ENCODE measurements around the gene DAB2IP. TPM values are rescaled to one million over a fixed set of nuclear protein-coding genes. Genes with fewer than 3 reads are reported as not detected.
"Not testable (repeated sequence)": the region's sequence is repeated elsewhere in the genome, so short reads cannot be mapped to it uniquely, and the experiment has no call there.

The DAB2IP gene
- total RNA-seq, 1 donor from 2014 or later: 24.3 TPM

GRCh38 chr9:121729769-121730562 lies 78.5 kb downstream of the DAB2IP start:
- DNase-seq: no peak

- DNase-seq: no peak
Observed at GRCh38 chr9:121731090-121731489, 79.7 kb downstream of the DAB2IP start.

- DNase-seq: no peak
Observed at GRCh38 chr9:121731919-121732318, 80.5 kb downstream of the DAB2IP start.

DNA sequence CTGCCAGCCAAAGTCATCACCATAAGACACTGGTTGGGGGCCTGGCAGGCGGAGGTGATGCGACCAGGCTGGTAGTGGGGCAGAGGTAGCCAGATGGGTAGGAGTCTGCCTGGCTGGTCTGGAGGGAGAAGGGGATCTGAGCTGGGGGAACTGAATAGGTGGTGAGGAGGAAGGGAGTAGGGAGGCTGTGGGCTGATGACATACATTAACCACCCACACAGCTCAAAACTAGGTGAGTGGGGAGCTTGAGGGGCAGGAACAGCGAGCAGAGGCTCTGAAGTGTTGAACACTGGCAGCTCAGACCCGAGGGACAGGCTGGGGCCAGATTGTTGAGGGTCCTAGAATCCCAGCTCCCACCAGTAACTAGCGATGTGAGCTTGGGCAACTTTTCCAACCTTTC lies 81.0 kb downstream of the DAB2IP start:
- no peak for DNase-seq

DNA sequence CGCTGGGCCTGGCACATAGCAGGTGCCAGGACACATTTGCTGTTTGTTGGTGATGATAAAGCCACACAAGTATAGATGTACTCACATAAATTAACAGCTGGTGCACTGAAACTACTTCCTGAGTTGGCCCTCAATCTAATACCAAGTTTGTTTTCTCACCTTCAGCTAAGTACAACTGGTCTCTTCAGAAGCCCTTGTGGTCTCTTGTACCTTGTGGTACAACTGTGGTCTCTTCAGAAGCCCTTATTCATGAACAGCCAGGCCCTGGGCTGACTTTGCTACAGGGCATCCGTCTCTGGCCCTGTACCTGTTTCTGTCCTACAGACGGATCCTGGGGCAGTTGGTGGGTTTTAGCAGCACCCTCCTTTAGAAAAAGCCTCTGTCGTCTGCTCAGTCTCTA lies 81.5 kb downstream of the DAB2IP start:
- DNase-seq: no peak

DNA sequence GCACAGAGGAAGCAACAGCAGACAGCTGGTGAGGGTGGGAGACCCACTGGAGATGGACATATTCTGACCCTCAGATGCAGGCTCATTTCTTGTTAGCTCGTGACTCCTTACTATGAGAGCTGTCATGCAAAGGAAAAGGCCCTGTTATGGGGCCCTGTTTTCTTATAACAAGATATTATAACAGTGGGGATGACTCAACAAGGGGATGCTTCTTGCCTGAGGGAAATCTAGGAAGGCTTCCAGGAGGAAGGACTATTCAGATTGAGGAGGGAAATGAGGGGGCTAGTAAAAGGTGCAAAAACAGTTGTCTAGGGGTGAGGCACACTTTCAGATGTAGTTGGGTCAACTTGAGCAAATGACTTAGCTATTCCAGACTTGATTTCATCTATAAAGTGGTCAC lies 83.0 kb downstream of the DAB2IP start:
- no peak for DNase-seq

DNA sequence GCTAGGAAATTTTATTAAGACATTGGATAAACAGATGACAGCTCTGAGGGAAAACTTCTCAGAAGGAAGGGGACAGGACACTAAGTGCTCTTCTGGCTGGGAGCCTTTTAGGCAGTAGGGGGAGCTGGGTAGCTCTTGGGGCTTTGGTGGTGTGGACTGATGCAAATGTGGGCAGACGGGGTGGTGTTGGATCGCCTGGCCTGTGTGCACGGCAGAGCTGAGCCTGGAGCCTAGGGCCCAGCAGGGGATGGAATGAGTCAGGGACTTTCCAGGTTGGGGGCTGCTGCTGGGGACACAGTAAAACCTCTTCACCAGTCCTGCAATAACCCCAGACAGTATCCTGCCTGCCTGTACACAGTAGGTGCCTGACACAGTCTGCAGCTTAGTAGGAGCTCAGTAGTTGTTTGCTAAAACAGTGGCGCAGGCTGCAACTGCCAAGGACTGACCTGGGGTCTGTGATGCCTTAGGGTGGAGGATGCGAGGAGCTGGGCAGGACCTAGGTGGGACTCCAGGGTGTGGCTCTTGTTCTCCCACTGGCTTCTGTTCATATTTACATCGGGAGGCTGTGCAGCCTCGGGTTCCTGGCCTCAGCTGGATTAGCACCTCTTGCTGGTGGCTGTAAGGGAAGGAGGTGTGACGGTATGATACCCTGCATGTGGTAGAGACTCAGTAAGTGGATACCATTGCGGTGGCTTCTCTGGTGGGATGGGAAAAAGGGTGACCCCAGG lies 83.8 kb downstream of the DAB2IP start:
- DNase-seq: peak; percentile 70

DNA sequence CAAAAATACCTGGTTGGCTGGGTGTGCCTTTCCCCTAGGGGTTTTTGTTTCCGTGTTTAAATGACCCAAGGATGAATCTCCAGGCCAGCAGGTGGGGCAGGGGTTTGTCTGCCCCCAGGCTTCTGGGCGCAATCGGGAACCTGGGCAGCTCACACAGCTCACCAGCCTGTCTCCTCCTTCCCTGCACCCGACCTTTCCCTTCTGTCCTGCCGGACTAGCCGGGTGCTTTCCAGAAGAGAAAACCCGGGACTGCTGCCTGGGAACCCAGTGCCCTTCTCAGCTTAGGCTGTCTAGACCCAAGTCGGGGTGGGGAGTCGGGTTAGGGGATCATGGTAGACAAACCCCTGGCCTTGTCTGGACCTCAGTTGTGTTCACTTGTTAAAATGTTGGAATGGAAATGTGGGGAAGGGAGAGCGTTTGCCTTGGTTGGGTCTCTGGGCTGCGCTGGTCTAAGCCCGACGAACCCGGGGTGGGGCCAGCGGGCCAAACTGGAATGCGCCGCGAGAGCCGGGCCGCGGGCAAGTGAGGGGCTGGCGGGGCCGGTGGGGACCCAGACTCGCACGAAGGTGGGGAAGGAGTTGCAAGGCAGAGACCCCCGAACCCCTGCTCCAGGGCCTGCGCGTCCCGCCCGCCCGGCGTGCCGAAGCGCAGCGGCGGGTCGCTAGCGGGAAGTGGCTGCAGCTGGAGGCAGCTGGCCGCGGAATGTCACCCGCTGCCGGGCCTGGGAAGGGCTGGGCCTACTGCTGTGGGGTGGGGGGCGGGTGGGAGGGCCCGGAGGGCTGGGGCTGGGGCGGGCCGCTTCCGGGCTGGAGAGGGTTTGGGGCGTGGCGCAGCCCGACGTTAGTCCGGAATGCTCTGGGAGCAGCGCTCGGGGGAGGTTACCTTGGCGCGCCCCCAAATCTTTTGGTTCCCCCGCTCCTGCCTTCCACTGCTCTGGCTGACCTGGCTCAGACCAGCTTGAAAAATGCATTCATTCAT lies 84.6 kb downstream of the DAB2IP start:
- peak; percentile 29 for DNase-seq

DNA sequence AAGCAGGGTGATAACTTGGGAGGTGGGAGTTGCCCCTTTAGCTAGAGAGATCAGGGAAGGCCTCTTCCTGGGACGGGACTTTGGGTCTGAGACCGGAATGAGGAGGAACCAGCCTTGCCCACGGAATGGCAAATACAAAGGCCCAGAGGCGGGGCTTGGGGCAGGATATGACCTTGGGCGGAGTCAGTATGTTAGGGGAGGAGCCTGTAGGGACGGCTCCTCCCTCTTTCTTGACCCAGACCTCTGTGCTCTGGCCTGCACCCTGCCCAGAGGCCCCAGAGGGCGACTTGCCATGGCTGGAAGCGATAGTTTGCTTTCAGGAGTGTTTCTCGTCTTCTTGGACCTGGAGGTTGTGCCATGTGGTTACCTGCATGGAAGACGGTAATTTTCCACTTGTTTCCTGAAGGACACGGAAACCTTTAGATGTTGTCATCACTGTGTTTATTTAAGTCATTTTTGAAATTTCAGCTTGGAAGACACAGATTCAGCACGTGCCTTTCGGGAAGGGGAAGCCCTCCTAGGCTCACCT lies 85.6 kb downstream of the DAB2IP start:
- peak; percentile 25 for DNase-seq

GRCh38 chr9:121737481-121737931 lies 86.1 kb downstream of the DAB2IP start:
- DNase-seq: no peak

DNA sequence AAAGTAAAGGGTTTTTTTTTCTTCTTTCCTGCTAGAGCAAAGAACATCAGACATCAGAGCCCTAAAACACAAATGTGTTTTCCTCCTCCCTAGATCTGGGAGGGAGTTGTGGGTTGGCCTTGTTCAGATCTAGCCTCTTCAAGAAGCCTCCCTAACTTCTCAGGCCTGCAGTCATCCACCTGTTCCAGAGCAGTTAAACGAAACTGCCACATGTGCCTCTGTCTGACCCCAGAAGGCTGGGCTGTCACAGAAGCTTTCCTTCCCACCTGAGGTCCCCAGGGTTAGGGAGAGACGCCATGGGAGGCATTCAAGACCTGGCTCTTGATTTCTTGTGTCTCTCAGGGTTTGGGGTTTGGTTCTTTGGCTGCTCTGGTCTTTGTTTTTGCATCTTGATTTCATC lies 87.0 kb downstream of the DAB2IP start:
- DNase-seq: no peak

DNA sequence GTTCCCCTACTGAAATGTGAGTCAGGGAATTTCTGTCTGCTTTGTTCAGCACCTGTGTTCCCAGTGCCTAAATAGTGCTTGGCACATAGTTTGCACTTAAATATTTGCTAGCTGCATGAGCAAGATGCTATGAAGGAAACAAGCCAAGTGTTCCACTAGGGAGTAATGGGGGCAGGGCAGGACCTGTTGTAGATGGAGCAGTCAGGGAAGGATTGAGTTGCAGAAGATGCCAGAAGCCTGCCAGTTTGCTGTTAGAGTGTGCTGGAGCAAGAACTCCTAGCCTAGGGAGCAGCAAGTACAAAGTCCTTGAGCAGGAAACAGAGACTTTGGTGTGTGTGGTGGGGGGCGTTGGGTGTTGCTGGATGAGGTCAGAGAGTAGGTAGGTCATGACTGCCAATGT lies 87.5 kb downstream of the DAB2IP start:
- no peak for DNase-seq

DNA sequence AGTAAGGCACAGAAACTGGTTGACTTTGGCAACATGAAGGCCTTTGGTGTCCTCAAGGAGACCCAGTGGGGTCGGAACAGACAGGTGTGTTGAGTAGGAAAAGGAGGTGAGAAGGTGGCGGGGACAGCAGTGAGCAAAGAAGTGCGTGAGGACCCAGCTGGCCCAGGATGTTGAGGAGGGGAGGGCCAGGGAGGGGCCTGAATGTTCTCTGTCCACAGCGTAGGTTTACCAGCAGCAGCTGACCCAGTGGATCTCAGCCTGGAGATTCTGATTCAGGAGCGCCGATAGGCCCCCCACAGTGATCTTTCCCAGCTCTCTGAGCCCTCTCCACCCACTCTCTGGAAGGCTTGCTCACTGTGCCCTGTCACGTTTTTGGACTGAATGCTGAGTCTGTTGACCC lies 88.5 kb downstream of the DAB2IP start:
- no peak for DNase-seq

- peak; percentile 49 for DNase-seq
Observed at GRCh38 chr9:121741228-121741918, 89.9 kb downstream of the DAB2IP start.

DNA sequence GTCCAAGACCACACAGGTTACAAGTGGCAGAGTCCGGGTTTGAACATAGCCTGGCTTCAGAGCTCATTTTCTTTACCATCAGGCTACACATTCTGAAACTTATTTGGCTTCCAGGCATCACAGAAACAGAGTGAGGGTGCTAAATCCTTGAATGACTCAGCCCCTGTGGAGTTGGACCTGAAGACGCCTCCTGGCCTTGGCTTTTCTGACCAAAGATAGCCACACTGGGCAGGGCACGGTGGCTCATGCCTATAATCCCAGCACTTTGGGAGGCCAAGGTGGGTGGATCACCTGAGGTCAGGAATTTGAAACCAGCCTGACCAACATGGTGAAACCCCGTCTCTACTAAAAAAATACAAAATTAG lies 90.5 kb downstream of the DAB2IP start:
- not testable (repeated sequence) for DNase-seq

DNA sequence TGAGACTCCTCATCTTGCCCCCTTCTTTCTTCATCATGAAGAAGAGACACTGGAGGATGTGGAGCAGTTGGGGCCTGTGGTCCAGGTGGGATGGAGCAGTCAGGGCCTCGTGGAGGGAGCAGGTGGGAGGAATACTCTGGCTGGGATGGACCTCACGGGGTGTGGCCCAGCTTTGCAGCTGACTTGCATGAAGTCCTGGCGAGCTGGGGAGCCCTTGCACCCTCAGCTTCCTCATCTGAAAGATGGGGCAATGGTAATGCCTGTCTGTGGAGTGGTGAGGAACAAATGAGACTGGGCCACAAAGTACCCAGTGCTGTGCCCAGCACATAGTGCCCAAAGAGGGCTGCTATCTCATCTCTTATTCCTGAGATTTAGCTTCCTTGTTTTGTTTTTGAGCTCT lies 91.5 kb downstream of the DAB2IP start:
- no peak for DNase-seq

DNA sequence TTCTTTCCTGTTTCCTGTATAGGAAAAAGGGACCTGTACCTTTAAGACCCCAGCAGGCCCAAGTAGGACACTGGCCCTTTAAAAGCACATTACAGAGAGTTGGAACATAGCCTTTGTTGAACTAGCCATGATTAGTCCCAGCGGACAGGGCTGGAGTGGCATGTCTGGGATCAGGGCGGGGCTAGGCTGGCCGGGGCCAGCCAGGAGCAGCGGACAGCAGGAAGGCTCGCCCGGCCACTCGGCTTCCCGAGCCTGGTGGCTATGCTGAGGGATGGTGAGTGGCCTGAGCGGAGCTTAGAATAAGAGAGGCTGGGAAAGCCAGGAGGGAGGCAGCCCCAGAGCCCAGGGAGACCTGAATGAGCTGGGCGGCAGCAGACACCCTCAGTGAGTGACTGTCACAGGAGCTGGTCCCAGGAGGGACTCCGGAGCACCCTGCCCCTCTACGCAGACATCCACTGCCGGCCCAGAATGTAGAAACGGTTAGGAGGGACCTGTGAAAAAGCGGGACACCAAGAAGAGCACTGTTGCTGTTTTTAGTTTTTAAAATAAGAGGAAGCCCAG lies 92.1 kb downstream of the DAB2IP start:
- DNase-seq: peak; percentile 92

- DNase-seq: peak; percentile 70
Observed at GRCh38 chr9:121744002-121744686, 92.7 kb downstream of the DAB2IP start.

GRCh38 chr9:121744687-121745395 lies 93.4 kb downstream of the DAB2IP start:
- no peak for DNase-seq

DNA sequence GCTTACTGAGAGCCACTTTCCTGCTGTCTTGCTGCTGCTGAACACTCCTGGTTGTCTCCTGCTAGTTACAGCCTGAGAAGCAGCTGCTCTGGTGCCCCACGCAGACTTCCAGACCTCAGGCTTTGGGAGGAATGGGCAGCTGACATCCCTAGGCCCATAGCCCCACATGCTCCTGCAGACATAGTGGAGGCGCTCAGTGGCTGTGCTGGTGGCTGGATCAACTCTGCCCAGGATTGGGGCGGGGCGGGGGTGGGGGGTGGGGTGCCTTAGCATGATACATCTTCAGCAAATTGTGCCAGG lies 93.9 kb downstream of the DAB2IP start:
- no peak for DNase-seq

- no peak for DNase-seq
Observed at GRCh38 chr9:121746411-121746810, 95.0 kb downstream of the DAB2IP start.

All from dermis blood vessel endothelial cell (primary cell).